Astrocyte (in vitro differentiated cells and primary cell): ENCODE measurements around the gene SLC9A9.

Experiments
- EZH2 ChIP-seq: IDR thresholded peaks from 2 replicates; pipeline ENCODE4 v1.6.1; 2012; ENCODE audit warnings: mild to moderate bottlenecking, low read length, inconsistent platforms; ENCODE audit not compliant: insufficient read depth
- TF ChIP-seq, protein P1 (sequence below): IDR thresholded peaks from 2 replicates; pipeline ENCODE4 v1.5.1; 2011; ENCODE audit warnings: low read depth, mild to moderate bottlenecking, inconsistent platforms, low read length, moderate library complexity; ENCODE audit not compliant: insufficient read depth

DNA sequence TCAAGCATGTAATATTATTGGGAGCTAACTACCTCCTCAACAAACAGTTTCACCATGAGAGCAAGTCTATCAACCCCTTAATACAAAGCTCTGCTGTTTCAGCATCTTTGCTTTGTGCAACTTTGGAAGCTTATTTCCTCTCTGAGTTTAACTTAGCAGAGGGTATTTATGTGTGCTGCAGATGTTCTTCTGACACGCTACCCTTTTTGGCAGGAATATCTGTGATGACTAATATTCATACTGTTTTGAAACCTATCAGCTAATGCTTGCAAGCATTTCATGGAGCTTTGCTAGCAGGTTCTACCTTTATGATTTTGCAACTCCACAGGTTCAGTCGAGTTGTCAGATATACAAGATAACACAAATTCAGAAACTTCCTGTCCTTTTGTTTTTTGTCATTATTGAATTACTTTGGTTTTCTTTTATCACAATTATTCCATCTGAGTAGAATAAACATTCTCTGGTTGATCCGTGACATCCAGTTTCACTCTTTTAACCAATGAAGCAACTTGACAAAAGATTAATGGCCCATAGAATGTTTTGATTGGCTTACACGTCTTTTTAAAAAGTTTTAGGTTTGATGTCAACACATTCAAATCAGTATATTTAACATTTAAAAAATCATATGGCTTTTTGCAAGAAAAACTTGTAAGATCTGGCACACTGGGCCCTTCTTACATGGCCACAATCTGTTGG is 1.7 kb upstream of the SLC9A9 start:
- TF ChIP-seq, protein P1, sequence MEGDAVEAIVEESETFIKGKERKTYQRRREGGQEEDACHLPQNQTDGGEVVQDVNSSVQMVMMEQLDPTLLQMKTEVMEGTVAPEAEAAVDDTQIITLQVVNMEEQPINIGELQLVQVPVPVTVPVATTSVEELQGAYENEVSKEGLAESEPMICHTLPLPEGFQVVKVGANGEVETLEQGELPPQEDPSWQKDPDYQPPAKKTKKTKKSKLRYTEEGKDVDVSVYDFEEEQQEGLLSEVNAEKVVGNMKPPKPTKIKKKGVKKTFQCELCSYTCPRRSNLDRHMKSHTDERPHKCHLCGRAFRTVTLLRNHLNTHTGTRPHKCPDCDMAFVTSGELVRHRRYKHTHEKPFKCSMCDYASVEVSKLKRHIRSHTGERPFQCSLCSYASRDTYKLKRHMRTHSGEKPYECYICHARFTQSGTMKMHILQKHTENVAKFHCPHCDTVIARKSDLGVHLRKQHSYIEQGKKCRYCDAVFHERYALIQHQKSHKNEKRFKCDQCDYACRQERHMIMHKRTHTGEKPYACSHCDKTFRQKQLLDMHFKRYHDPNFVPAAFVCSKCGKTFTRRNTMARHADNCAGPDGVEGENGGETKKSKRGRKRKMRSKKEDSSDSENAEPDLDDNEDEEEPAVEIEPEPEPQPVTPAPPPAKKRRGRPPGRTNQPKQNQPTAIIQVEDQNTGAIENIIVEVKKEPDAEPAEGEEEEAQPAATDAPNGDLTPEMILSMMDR = no peak
- TF ChIP-seq EZH2 = no peak
